IPS-NIHi11 (cell line): ENCODE results near the gene PLXNA4.

Experiments used
- DNase-seq: peaks from one replicate; pipeline ENCODE4 v3.0.0; 2012; ENCODE audit warnings: mixed read lengths, low spot score

Gene PLXNA4

GRCh38 chr7:132270517-132270916 lies 305.8 kb downstream of the PLXNA4 start:
- DNase-seq: peak; percentile 26

- no peak for DNase-seq
These were observed 306.6 kb downstream of the PLXNA4 start for GRCh38 chr7:132269718-132270117.

- no peak for DNase-seq
These were observed 313.1 kb downstream of the PLXNA4 start for GRCh38 chr7:132263151-132263550.

- no peak for DNase-seq
These were observed 314.2 kb downstream of the PLXNA4 start for GRCh38 chr7:132262160-132262470.

GRCh38 chr7:132261327-132262159 lies 314.7 kb downstream of the PLXNA4 start:
- DNase-seq: no peak

GRCh38 chr7:132258231-132258630 lies 318.0 kb downstream of the PLXNA4 start:
- no peak for DNase-seq

GRCh38 chr7:132257253-132257652 lies 319.0 kb downstream of the PLXNA4 start:
- DNase-seq: no peak

GRCh38 chr7:132256721-132257212 lies 319.5 kb downstream of the PLXNA4 start:
- no peak for DNase-seq

- no peak for DNase-seq
These were observed 320.4 kb downstream of the PLXNA4 start for GRCh38 chr7:132255898-132256297.

GRCh38 chr7:132255115-132255797 lies 321.0 kb downstream of the PLXNA4 start:
- no peak for DNase-seq

- DNase-seq: no peak
These were observed 321.8 kb downstream of the PLXNA4 start for GRCh38 chr7:132254455-132254854.

- no peak for DNase-seq
These were observed 323.5 kb downstream of the PLXNA4 start for GRCh38 chr7:132252793-132253100.

- peak; percentile 47 for DNase-seq
These were observed 325.0 kb downstream of the PLXNA4 start for GRCh38 chr7:132251327-132251659.

GRCh38 chr7:132250480-132251326 lies 325.6 kb downstream of the PLXNA4 start:
- no peak for DNase-seq

GRCh38 chr7:132249256-132249971 lies 326.9 kb downstream of the PLXNA4 start:
- DNase-seq: peak; percentile 70

- DNase-seq: no peak
These were observed 327.4 kb downstream of the PLXNA4 start for GRCh38 chr7:132248841-132249240.

GRCh38 chr7:132247995-132248618 lies 328.2 kb downstream of the PLXNA4 start:
- DNase-seq: no peak

- DNase-seq: no peak
These were observed 329.7 kb downstream of the PLXNA4 start for GRCh38 chr7:132246591-132246990.

- DNase-seq: no peak
These were observed 330.7 kb downstream of the PLXNA4 start for GRCh38 chr7:132245539-132245938.

GRCh38 chr7:132244903-132245480 lies 331.3 kb downstream of the PLXNA4 start:
- no peak for DNase-seq

GRCh38 chr7:132243463-132243862 lies 332.8 kb downstream of the PLXNA4 start:
- DNase-seq: no peak
